Stimulated activated naive CD8-positive, alpha-beta T cell treated with anti-CD3 and anti-CD28 coated beads, Interleukin-15, Interleukin-2, amounts not matched to agents 100 U/mL and 50 U/mL, for 24 hours (primary cell): ENCODE measurements around the gene TTLL11.

Experiments used
- ATAC-seq: fragments of 150-1000 bp; cut with Tn5 transposase; one replicate; pipeline ENCODE4 v1.10.0; 2021
- DNase-seq: peaks from one replicate; pipeline ENCODE4 v3.0.0; 2021

TTLL11 gene

GRCh38 chr9:121852651-121853616 is 240.2 kb downstream of the TTLL11 start:
- ATAC-seq (no peak), DNase-seq (no peak)

GRCh38 chr9:121852241-121852640 is 240.9 kb downstream of the TTLL11 start:
- DNase-seq, result no peak
- ATAC-seq, result no peak

DNA sequence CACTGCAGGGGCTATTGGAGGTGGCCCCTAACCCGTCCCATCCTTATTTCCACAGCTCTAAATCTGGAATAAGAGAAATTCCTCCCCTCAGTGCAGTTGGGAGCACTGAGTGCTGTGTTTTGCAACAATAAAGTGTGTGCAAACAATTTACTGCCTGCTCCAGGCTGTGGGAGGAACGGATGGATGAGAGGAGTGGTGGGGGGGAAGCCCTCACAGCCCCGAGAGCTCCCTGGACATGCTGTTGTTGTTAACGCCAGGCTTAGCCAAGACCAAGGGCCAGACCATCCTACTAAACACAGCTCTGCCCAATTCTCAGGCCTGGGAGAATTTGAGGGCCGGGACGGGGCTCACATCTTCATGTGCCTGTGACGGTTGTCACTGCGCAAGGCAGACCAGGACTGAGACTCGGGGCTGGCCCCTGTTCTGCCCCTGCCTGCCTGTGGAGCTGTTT is 241.4 kb downstream of the TTLL11 start:
- DNase-seq, result no peak

DNA sequence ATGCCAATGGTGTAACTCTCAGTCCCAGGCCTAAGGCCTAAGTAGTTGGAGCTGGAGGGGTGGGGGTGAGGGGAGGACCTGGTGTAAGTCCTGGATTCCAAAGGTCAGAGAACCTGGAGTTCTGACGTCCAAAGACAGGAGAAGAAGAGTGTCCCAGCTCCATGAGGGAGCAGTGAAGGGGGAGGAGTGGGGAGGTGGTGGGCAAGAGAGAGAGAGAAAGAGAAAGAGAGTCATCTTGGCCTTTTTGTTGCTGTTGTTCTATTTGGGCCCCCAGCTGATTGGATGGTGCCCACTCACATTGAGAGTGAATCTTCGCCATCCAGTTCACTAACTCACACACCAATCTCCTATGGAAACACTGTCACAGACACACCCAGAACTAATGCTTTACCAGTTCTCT is 242.7 kb downstream of the TTLL11 start:
- DNase-seq (no peak), ATAC-seq (no peak)

More for the DNA sequence above, 241.4 kb downstream of the TTLL11 start:
- no peak for ATAC-seq

GRCh38 chr9:121849554-121849953 is 243.6 kb downstream of the TTLL11 start:
- no peak for ATAC-seq
- no peak for DNase-seq

GRCh38 chr9:121844562-121844961 is 248.5 kb downstream of the TTLL11 start:
- DNase-seq (no peak), ATAC-seq (no peak)

GRCh38 chr9:121844098-121844497 is 249.0 kb downstream of the TTLL11 start:
- DNase-seq (no peak), ATAC-seq (no peak)

DNA sequence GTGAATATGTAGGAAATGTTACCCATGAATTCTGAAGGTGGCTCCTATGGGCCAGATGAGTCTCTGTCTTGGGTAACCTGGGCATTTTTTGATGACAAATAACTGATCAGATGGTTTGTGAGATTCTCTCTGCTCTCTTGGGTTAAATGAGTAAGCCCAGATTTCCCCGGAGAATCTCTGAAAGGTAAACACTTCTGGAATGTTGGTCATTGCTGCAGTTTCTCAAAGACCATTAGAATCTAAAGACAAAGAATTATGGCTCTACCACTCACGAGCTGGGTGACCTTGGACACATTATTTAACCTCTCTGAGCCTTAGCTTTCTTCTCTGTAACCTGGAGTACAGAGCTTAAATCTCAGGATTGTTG is 250.5 kb downstream of the TTLL11 start:
- ATAC-seq (no peak), DNase-seq (no peak)

GRCh38 chr9:121841771-121842611 is 251.1 kb downstream of the TTLL11 start:
- DNase-seq, result no peak
- ATAC-seq, result no peak

DNA sequence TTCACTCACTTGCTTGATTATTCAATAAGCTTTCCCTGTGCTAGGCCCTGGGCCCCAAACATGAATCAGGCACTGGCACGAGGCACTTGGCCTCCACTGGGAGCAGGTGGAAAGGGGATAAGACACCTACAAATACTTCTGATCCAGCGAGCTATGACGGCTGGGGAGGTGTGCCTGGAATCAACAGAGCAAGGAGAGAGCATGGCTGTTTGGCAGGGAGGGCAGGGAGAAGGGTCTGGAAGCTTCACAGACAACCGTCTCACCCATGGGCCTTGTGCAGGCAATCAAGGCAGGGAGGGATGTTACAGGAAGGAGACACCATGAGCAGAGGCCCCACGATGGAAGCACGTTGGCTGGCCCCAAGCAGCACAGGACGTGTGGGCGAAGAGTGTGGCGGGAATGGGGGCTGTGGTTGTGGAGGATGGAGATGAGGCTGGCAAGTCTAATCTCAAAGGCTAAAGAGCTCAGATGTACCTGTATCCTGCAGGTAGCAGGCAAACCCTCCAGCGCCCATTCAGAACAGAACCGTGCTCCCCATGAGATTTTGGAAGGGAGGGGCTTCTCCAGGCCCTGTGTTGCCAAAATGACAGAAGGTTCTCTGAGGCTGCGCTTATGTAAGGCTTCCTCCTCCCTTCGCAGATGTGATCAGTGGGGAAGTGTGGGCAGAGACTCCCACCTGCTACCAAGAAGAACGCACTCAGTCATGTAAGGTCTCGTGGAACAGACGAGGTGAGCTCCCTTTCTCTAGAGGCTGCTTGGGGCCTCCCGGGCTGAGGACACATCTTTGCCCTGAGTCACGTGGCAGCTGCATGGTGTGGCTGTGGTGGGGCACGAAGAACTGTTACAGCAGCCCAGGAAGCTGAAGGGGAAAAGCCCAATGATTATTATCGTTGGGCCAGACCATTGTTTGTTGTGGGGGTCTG is 252.0 kb downstream of the TTLL11 start:
- DNase-seq, result peak; percentile 10
- peak; percentile 42 for ATAC-seq

DNA sequence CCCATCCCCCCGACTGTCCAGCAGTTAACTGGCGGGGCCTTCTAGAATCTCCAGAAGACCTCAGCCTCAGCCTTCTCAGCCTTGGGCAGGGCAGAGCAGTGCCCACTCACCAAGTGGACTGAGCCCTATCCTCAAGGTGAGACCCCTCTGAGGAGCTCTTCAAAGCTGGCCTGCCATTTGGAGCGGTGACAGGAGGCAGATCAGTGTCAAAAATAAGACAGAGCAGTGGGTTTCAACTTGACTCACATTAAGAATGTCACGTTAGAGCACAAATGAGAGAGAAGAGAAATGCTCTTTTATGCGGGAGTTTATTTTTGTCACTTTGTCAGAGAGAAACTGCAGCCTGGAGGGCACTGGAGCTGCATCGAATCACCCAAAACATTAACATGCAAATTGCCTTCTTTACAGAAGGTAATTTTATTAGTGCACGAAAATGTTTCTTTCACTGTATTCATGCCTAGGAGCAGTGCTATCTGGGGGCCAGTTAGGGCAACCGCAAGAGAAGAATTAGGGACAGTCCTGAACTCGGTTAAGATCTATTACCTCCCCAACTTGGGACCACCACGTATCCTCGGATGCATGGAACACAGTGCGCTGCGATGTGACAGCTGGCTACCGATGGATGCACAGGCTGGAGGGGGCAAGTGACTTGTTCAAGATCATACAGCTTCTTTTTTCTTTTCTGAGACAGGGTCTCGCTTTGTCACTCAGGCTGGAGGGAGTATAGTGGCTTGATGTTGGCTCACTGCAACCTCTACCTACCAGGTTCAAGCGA is 253.2 kb downstream of the TTLL11 start:
- DNase-seq (peak; percentile 7), ATAC-seq (peak; percentile 65)

- no peak for ATAC-seq
- DNase-seq, result no peak
Measured at GRCh38 chr9:121838746-121839669, 254.1 kb downstream of the TTLL11 start.

- no peak for DNase-seq
- ATAC-seq, result no peak
Measured at GRCh38 chr9:121837113-121837961, 255.8 kb downstream of the TTLL11 start.

- DNase-seq (no peak), ATAC-seq (no peak)
Measured at GRCh38 chr9:121836366-121836885, 256.7 kb downstream of the TTLL11 start.

GRCh38 chr9:121835587-121836365 is 257.3 kb downstream of the TTLL11 start:
- no peak for ATAC-seq

GRCh38 chr9:121833061-121833460 is 260.0 kb downstream of the TTLL11 start:
- no peak for DNase-seq
- no peak for ATAC-seq

More at GRCh38 chr9:121835587-121836365, 257.3 kb downstream of the TTLL11 start:
- no peak for DNase-seq

DNA sequence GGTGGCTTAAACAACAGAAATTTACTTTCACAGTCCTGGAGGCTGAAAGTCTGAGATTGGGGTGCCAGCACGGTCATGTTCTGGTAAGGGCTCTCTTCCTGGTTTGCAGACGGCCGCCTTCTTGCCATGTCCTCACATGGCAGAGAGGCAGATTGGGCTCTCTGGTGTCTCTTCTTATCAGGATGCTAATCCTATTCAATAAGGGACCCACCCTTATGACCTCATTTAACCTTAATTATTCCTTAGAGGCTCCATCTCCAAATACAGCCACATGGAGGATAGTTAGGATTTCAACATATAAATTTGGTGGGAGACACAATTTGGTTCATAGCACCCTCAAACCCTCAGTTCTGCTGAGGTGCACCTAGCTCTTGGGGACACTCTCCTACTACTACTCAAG is 261.2 kb downstream of the TTLL11 start:
- ATAC-seq (no peak), DNase-seq (no peak)
